ENCODE results near the gene POFUT2.

DNA sequence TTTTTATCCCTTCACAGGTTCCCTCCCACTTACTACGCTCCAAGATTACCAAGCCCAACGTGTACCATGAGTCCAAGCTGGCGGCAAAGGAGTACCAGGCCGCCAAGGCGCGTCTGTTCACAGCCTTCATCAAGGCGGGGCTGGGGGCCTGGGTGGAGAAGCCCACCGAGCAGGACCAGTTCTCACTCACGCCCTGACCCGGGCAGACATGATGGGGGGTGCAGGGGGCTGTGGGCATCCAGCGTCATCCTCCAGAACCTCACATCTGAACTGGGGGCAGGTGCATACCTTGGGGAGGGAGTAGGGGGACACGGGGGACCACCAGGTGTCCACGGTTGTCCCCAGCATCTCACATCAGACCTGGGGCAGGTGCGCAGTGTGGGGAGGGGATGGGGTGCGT, 65.7 kb downstream of the POFUT2 start:
- TF ChIP-seq, protein P1, sequence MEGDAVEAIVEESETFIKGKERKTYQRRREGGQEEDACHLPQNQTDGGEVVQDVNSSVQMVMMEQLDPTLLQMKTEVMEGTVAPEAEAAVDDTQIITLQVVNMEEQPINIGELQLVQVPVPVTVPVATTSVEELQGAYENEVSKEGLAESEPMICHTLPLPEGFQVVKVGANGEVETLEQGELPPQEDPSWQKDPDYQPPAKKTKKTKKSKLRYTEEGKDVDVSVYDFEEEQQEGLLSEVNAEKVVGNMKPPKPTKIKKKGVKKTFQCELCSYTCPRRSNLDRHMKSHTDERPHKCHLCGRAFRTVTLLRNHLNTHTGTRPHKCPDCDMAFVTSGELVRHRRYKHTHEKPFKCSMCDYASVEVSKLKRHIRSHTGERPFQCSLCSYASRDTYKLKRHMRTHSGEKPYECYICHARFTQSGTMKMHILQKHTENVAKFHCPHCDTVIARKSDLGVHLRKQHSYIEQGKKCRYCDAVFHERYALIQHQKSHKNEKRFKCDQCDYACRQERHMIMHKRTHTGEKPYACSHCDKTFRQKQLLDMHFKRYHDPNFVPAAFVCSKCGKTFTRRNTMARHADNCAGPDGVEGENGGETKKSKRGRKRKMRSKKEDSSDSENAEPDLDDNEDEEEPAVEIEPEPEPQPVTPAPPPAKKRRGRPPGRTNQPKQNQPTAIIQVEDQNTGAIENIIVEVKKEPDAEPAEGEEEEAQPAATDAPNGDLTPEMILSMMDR (IDR thresholded peaks at IDR 0.05) = no peak
- no peak for TF ChIP-seq POLR2A (IDR thresholded peaks at IDR 0.05)

Measured in adrenal gland (tissue), 5 donors.